H1 (cell line): ENCODE results near the gene SLC35G4. TPM values are rescaled to one million over a fixed set of nuclear protein-coding genes. Genes with fewer than 3 reads are reported as not detected.

Experiments
- CTCF ChIA-PET: fragments of 300-600 bp; sonication (Branson Sonifier 250); formaldehyde crosslinking; loops from one replicate; lab custom pipeline; 2021; ENCODE audit not compliant: partially characterized antibody; lab: Charles Lee
- POLR2A ChIA-PET: fragments of 300-600 bp; sonication (Branson Sonifier 250); formaldehyde crosslinking; loops from one replicate; lab custom pipeline; 2021; ENCODE audit warnings: inconsistent platforms; ENCODE audit not compliant: partially characterized antibody; lab: Charles Lee
- DNase-seq, 2 experiments: peaks; one replicate each; pipeline versions ENCODE4 v3.0.0 to v3.0.0-alpha.2; 2010 to 2022; ENCODE audit warnings: low spot score in 2 of 2, low read depth in 1 of 2, mixed read lengths in 1 of 2
- FAIRE-seq: peaks from 2 replicates; lab custom pipeline; 2011; peaks lifted over from hg19 to GRCh38; lab: Jason Lieb, UNC
- H2AFZ ChIP-seq: 2 replicates; pipeline ENCODE4 v1.8.1; 2012; ENCODE audit warnings: low read length, inconsistent platforms
- H2AK5ac ChIP-seq: 2 replicates; pipeline ENCODE4 v1.6.1; 2013; ENCODE audit warnings: low read depth, low read length
- H2BK120ac ChIP-seq: replicated peaks from 2 replicates; pipeline ENCODE3; 2013; ENCODE audit warnings: low read depth, low read length, inconsistent platforms
- H2BK12ac ChIP-seq: 2 replicates; pipeline ENCODE4 v1.6.1; 2013; ENCODE audit warnings: low read depth, low read length
- H2BK15ac ChIP-seq: 2 replicates; pipeline ENCODE4 v1.6.1; 2013; ENCODE audit warnings: low read length
- H2BK20ac ChIP-seq: 2 replicates; pipeline ENCODE4 v1.6.1; 2013; ENCODE audit warnings: low read length
- H2BK5ac ChIP-seq: 2 replicates; pipeline ENCODE4 v1.6.1; 2013; ENCODE audit warnings: low read depth, low read length
- H3K14ac ChIP-seq: 2 replicates; pipeline ENCODE4 v1.6.1; 2013; ENCODE audit warnings: inconsistent platforms; ENCODE audit not compliant: insufficient read length
- H3K18ac ChIP-seq: 2 replicates; pipeline ENCODE4 v1.6.1; 2013; ENCODE audit warnings: low read length; ENCODE audit errors: extremely low read depth
- H3K23ac ChIP-seq: 2 replicates; pipeline ENCODE4 v1.6.1; 2013; ENCODE audit warnings: inconsistent platforms; ENCODE audit not compliant: insufficient read length
- H3K23me2 ChIP-seq: 2 replicates; pipeline ENCODE4 v1.6.1; 2013; ENCODE audit warnings: low read depth, low read length
- H3K27ac ChIP-seq: 2 replicates; pipeline ENCODE4 v1.6.1; 2011; ENCODE audit warnings: low read depth, low read length, inconsistent platforms
- H3K27me3 ChIP-seq, 4 experiments: replicated peaks in 1 of 4; 1 replicate in 1 of 4; 2 replicates in 3 of 4; pipeline versions ENCODE4 v1.6.1 to v1.8.1; 2011 to 2013; ENCODE audit warnings: low read length in 3 of 4, mild to moderate bottlenecking in 3 of 4, inconsistent platforms in 2 of 4, mixed read lengths in 2 of 4, moderate library complexity in 1 of 4; ENCODE audit not compliant: control insufficient read depth in 3 of 4, insufficient read depth in 3 of 4; ENCODE audit errors: extremely low read depth in 1 of 4
- H3K36me3 ChIP-seq, 4 experiments: 2 replicates each; pipeline versions ENCODE4 v1.6.1 to v1.8.1; 2011 to 2013; ENCODE audit warnings: mild to moderate bottlenecking in 4 of 4, low read length in 3 of 4, moderate library complexity in 2 of 4, control low read depth in 1 of 4, inconsistent platforms in 1 of 4; ENCODE audit not compliant: insufficient read depth in 4 of 4, control insufficient read depth in 2 of 4
- H3K4ac ChIP-seq: replicated peaks from 2 replicates; pipeline ENCODE3; 2013; ENCODE audit warnings: low read length, low read depth, mixed read lengths, inconsistent platforms; ENCODE audit not compliant: insufficient read length
- H3K4me1 ChIP-seq, 4 experiments: replicated peaks in 1 of 4; 1 replicate in 1 of 4; 2 replicates in 3 of 4; pipeline versions ENCODE4 v1.6.1 to v1.8.1; 2011 to 2013; ENCODE audit warnings: low read length in 3 of 4, inconsistent platforms in 2 of 4, mixed read lengths in 1 of 4; ENCODE audit not compliant: insufficient read depth in 4 of 4, control insufficient read depth in 3 of 4
- H3K4me2 ChIP-seq, 2 experiments: 2 replicates each; pipeline versions ENCODE4 v1.6.1 to v1.8.1; 2011 to 2013; ENCODE audit warnings: low read depth in 2 of 2, low read length in 2 of 2, control low read depth in 1 of 2, inconsistent platforms in 1 of 2, mild to moderate bottlenecking in 1 of 2; ENCODE audit not compliant: insufficient read depth in 1 of 2
- H3K4me3 ChIP-seq, 4 experiments: fragments of 200-600, 300-600 bp in 1 of 4; sonication (generic), shearing (Covaris generic), sonication (Bioruptor Twin) in 1 of 4; 2 replicates each; pipeline versions ENCODE4 v1.5.1 to v1.8.1; 2011 to 2016; ENCODE audit warnings: low read length in 4 of 4, low read depth in 3 of 4, control low read depth in 2 of 4, inconsistent platforms in 2 of 4, mild to moderate bottlenecking in 2 of 4, mixed read lengths in 1 of 4, moderate library complexity in 1 of 4; ENCODE audit not compliant: insufficient read depth in 2 of 4; ENCODE audit errors: extremely low read depth in 1 of 4
- H3K56ac ChIP-seq: replicated peaks from 2 replicates; pipeline ENCODE3; 2013; ENCODE audit warnings: low read depth, mild to moderate bottlenecking, mixed read lengths, low read length, inconsistent platforms; ENCODE audit not compliant: insufficient read length
- H3K79me1 ChIP-seq: 2 replicates; pipeline ENCODE4 v1.6.1; 2013; ENCODE audit warnings: low read depth, low read length, control low read depth
- H3K79me2 ChIP-seq, 2 experiments: 2 replicates each; pipeline versions ENCODE4 v1.6.1 to v1.8.1; 2012 to 2013; ENCODE audit warnings: low read length in 2 of 2, mild to moderate bottlenecking in 2 of 2, inconsistent platforms in 1 of 2; ENCODE audit not compliant: insufficient read depth in 2 of 2, control insufficient read depth in 1 of 2
- H3K9ac ChIP-seq, 4 experiments: replicated peaks in 1 of 4; 1 replicate in 1 of 4; 2 replicates in 3 of 4; pipeline versions ENCODE4 v1.6.1 to v1.8.1; 2011 to 2013; ENCODE audit warnings: low read depth in 3 of 4, low read length in 3 of 4, control low read depth in 2 of 4, mild to moderate bottlenecking in 2 of 4, moderate library complexity in 2 of 4, inconsistent platforms in 1 of 4; ENCODE audit errors: extremely low read depth in 1 of 4
- H3K9me3 ChIP-seq, 2 experiments: 2 replicates each; pipeline versions ENCODE4 v1.6.1 to v1.8.1; 2012 to 2013; ENCODE audit warnings: mild to moderate bottlenecking in 2 of 2, moderate library complexity in 2 of 2, control low read depth in 1 of 2, inconsistent platforms in 1 of 2, low read depth in 1 of 2, low read length in 1 of 2, mixed read lengths in 1 of 2; ENCODE audit not compliant: insufficient read depth in 2 of 2
- H4K20me1 ChIP-seq, 2 experiments: replicated peaks in 1 of 2; 2 replicates each; pipeline versions ENCODE3 to v1.8.1; 2011 to 2013; ENCODE audit warnings: inconsistent platforms in 2 of 2, low read length in 2 of 2, mild to moderate bottlenecking in 1 of 2; ENCODE audit not compliant: insufficient read depth in 2 of 2, control insufficient read depth in 1 of 2
- H4K5ac ChIP-seq: 2 replicates; pipeline ENCODE4 v1.6.1; 2013; ENCODE audit warnings: low read length, low read depth, mixed read lengths, inconsistent platforms; ENCODE audit not compliant: insufficient read length
- H4K8ac ChIP-seq: 2 replicates; pipeline ENCODE4 v1.8.0; 2013; ENCODE audit warnings: mild to moderate bottlenecking, moderate library complexity, low read length, inconsistent platforms; ENCODE audit not compliant: insufficient read depth; ENCODE audit errors: extremely low read depth
- H4K91ac ChIP-seq: replicated peaks from 2 replicates; pipeline ENCODE3; 2013; ENCODE audit warnings: low read length, mixed read lengths, inconsistent platforms; ENCODE audit not compliant: insufficient read length
- EZH2 ChIP-seq: fragments of 200-600 bp; sonication (generic); IDR thresholded peaks from 2 replicates; pipeline ENCODE4 v1.7.1; 2012; ENCODE audit warnings: low read depth, mild to moderate bottlenecking, moderate library complexity, low read length, inconsistent platforms; ENCODE audit not compliant: severe bottlenecking
- FOSL1 ChIP-seq: IDR thresholded peaks from 2 replicates; pipeline ENCODE4 v1.6.1; 2011; ENCODE audit warnings: mild to moderate bottlenecking, low read depth, low read length, moderate library complexity; ENCODE audit not compliant: insufficient read depth
- POLR2A ChIP-seq, 2 experiments: IDR thresholded peaks; 1 replicate in 1 of 2; 2 replicates in 1 of 2; pipeline ENCODE4 v1.6.1; 2011; ENCODE audit warnings: low read depth in 2 of 2, low read length in 2 of 2, mild to moderate bottlenecking in 2 of 2; ENCODE audit errors: control extremely low read depth in 1 of 2
- TAF1 ChIP-seq: IDR thresholded peaks from 2 replicates; pipeline ENCODE4 v1.6.1; 2011; ENCODE audit warnings: mild to moderate bottlenecking, low read depth, low read length
- TAF7 ChIP-seq: optimal IDR thresholded peaks from 2 replicates; pipeline ENCODE3; 2011; ENCODE audit warnings: low read depth, mild to moderate bottlenecking, inconsistent platforms, low read length, moderate library complexity, borderline replicate concordance
- ZNF274 ChIP-seq: IDR thresholded peaks from 2 replicates; pipeline ENCODE4 v1.7.0; 2012; ENCODE audit warnings: low read length, borderline replicate concordance; ENCODE audit errors: extremely low read depth
- WGBS, 2 experiments: shearing (Covaris generic) in 1 of 2; methylation state at CpG; one replicate each; pipeline versions ENCODE4 v1.1.6 to v1.1.7; 2013 to 2015; ENCODE audit warnings: low lambda C conversion rate in 2 of 2, mixed read lengths in 2 of 2, inconsistent platforms in 1 of 2, low coverage in 1 of 2, missing lambda C conversion rate in 1 of 2; ENCODE audit not compliant: insufficient replicate concordance in 2 of 2, insufficient coverage in 1 of 2, insufficient read length in 1 of 2; ENCODE audit errors: extremely low coverage in 1 of 2, missing lambda C conversion rate in 1 of 2; 5-methylcytosine and 5-hydroxymethylcytosine counted together
- polyA plus RNA-seq, 7 experiments: library from polyadenylated mRNA; depleted of rRNA in 3 of 7; stranded (reverse) in 5 of 7; unstranded in 2 of 7; fragments of >200 nt in 5 of 7; fragments of 200-250 nt in 2 of 7; gene quantifications; 1 replicate in 5 of 7; 2 replicates in 1 of 7; 4 replicates in 1 of 7; pipeline versions ENCODE4 v1.2.1 to v1.2.3, GENCODE V29; 2011 to 2013; ENCODE audit warnings: missing spikeins in 2 of 7, mixed read lengths in 2 of 7
- total RNA-seq: library from RNA; stranded (reverse); fragmentation: NEBNext Ultra II Directional; extraction: Animal tissue kit (Norgen Biotek cat#: 25700); gene quantifications from 2 replicates; pipeline ENCODE4 v1.2.1, GENCODE V29; 2021
- TF ChIP-seq, protein P1 (sequence below): IDR thresholded peaks from 2 replicates; pipeline ENCODE4 v1.6.1; 2011; ENCODE audit warnings: low read depth, mild to moderate bottlenecking, low read length; ENCODE audit not compliant: insufficient read depth

Gene SLC35G4
- total and polyA plus RNA-seq, 2 of the 8 experiments (the other 6 are each of a cell fraction or from before 2014, with no cell fraction given) = not detected

DNA sequence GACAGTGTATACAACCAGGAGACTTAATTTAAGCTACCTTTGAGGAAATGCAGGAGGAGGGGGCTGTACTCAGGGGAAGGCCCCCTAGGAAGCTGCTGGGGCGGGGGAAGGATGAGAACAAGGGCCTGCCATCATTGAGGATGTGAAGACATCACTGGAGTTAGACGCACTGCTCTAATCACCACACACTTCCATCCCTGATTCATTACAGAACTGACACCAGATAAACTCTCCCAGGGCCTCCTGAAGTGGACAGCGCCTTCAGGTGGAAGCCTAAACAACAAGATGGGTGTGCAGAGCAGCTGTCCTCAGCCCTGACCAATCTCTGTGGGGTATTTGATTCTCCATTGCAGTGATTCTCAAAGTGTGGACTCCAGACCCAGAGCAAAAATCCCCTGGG is 30.6 kb upstream of the SLC35G4 start:
- H3K9ac ChIP-seq = no peak overlapping the region
- no peak overlapping the region for H2BK120ac ChIP-seq
- H2AFZ ChIP-seq = no peak overlapping the region
- H3K79me2 ChIP-seq = no peaks in the 10 kb centered on the region
- no peak overlapping the region for H2AK5ac ChIP-seq
- no peaks in the 10 kb centered on the region for H3K27me3 ChIP-seq
- H2BK5ac ChIP-seq = no peak overlapping the region
- no peak overlapping the region for H3K4ac ChIP-seq
- no peak for TF ChIP-seq TAF1
- TF ChIP-seq EZH2 = no peak
- TF ChIP-seq FOSL1 = no peak
- TF ChIP-seq POLR2A (IDR thresholded peaks at IDR 0.05; ENCODE audit: control extremely low read depth in 1 of 2, low read depth in 2 of 2, low read length in 2 of 2) = no peak
- no peak for TF ChIP-seq TAF7
- no peak for TF ChIP-seq ZNF274
- TF ChIP-seq, protein P1, sequence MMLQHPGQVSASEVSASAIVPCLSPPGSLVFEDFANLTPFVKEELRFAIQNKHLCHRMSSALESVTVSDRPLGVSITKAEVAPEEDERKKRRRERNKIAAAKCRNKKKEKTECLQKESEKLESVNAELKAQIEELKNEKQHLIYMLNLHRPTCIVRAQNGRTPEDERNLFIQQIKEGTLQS = no peak
- H3K4me2 ChIP-seq = no peak overlapping the region
- H3K56ac ChIP-seq = no peak overlapping the region
- POLR2A ChIA-PET = interaction anchor here (0.6 kb wide), 1 partner anchor 152 kb away, joined by 3 read pairs; no protein-coding TSS in a partner anchor
- no peak overlapping the region for H2BK20ac ChIP-seq
- H4K8ac ChIP-seq = no peak overlapping the region
- H4K20me1 ChIP-seq = no peaks in the 10 kb centered on the region
- CTCF ChIA-PET = interaction anchor here (1.0 to 1.6 kb wide), 4 partner anchors 25 to 162 kb away, joined by 3 to 7 read pairs (median 4); no protein-coding TSS in a partner anchor
- H3K9me3 ChIP-seq = no peaks in the 10 kb centered on the region
- H2BK12ac ChIP-seq = no peak overlapping the region
- no peak overlapping the region for H2BK15ac ChIP-seq
- no peak overlapping the region for H3K23ac ChIP-seq
- H3K14ac ChIP-seq = no peak overlapping the region
- H4K91ac ChIP-seq = no peak overlapping the region
- H3K36me3 ChIP-seq = no peaks in the 10 kb centered on the region
- no peak overlapping the region for H3K4me3 ChIP-seq
- H3K27ac ChIP-seq = no peak overlapping the region
- H3K23me2 ChIP-seq = no peaks in the 10 kb centered on the region
- FAIRE-seq = no peak
- DNase-seq = no peak
- 88% methylated on average over 3 of the region's 3 CpGs; no CpG with 5 or more reads in 1 of the 2 experiments for WGBS, 2 experiments
- H3K79me1 ChIP-seq = no peaks in the 10 kb centered on the region
- no peak overlapping the region for H3K18ac ChIP-seq
- H4K5ac ChIP-seq = no peak overlapping the region
- H3K4me1 ChIP-seq = no peaks in the 10 kb centered on the region
